Measurements from ENCODE around the gene LPCAT3. TPM values are rescaled to one million over a fixed set of nuclear protein-coding genes. Genes with fewer than 3 reads are reported as not detected.
A peak's percentile ranks its signal among the peaks of the same experiment; 100 is the strongest.

Gene LPCAT3
- total and polyA plus RNA-seq, 2 of the 13 experiments (the other 11 are each of a cell fraction or from before 2014, with no cell fraction given): 44.5 to 64.3 TPM

DNA sequence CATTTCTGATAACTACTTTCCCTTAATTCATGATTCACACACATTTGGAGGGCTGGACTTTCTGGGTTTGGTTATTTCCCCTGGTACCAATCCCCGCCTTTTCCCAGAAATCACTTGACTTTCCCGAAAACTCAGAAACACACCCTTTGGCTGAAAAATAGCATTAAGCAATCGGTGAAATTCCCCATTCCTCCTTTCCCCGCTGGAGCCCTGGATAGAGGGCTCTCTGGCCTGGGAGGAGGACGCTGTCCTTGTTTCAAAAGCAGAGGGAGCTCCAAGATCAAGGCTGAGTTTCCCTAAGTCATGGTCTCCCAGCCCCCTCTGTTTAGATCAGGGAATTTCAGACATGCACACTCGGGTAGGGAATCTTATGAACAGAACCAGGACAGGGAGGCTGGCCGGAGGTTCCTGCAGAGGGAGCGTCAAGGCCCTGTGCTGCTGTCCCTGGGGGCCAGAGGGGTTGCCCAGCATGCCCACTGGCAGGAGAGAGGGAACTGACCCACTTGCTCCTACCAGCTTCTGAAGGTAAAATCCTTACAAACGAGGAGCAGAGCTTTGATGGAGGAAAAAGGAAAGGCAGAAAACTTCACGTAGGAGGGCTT is 42.2 kb upstream of the LPCAT3 start, which contains the start of gene C1S (continued):
- TF ChIP-seq, protein P1, sequence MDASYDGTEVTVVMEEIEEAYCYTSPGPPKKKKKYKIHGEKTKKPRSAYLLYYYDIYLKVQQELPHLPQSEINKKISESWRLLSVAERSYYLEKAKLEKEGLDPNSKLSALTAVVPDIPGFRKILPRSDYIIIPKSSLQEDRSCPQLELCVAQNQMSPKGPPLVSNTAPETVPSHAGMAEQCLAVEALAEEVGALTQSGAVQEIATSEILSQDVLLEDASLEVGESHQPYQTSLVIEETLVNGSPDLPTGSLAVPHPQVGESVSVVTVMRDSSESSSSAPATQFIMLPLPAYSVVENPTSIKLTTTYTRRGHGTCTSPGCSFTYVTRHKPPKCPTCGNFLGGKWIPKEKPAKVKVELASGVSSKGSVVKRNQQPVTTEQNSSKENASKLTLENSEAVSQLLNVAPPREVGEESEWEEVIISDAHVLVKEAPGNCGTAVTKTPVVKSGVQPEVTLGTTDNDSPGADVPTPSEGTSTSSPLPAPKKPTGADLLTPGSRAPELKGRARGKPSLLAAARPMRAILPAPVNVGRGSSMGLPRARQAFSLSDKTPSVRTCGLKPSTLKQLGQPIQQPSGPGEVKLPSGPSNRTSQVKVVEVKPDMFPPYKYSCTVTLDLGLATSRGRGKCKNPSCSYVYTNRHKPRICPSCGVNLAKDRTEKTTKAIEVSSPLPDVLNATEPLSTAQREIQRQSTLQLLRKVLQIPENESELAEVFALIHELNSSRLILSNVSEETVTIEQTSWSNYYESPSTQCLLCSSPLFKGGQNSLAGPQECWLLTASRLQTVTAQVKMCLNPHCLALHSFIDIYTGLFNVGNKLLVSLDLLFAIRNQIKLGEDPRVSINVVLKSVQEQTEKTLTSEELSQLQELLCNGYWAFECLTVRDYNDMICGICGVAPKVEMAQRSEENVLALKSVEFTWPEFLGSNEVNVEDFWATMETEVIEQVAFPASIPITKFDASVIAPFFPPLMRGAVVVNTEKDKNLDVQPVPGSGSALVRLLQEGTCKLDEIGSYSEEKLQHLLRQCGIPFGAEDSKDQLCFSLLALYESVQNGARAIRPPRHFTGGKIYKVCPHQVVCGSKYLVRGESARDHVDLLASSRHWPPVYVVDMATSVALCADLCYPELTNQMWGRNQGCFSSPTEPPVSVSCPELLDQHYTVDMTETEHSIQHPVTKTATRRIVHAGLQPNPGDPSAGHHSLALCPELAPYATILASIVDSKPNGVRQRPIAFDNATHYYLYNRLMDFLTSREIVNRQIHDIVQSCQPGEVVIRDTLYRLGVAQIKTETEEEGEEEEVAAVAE (CRISPR knock-in tag; IDR thresholded peaks at IDR 0.05; ENCODE audit: borderline replicate concordance): no peak
- TF ChIP-seq ZNF317 (CRISPR knock-in tag; IDR thresholded peaks at IDR 0.05): no peak
- no peak for TF ChIP-seq NPAS2 (CRISPR knock-in tag; IDR thresholded peaks at IDR 0.05; ENCODE audit: borderline replicate concordance)
- TF ChIP-seq IRX3 (CRISPR knock-in tag; IDR thresholded peaks at IDR 0.05; ENCODE audit: borderline replicate concordance, low read depth): no peak
- TF ChIP-seq SRY (CRISPR knock-in tag; IDR thresholded peaks at IDR 0.05): no peak
- no peak for TF ChIP-seq JUND (CRISPR knock-in tag; IDR thresholded peaks at IDR 0.05)
- TF ChIP-seq BCL6 (CRISPR knock-in tag; IDR thresholded peaks at IDR 0.05): peak; percentile 42; the same call in 1 of the 2 replicates
- no peak for TF ChIP-seq SP2 (CRISPR knock-in tag; IDR thresholded peaks at IDR 0.05)
- TF ChIP-seq PAF1 (CRISPR knock-in tag; IDR thresholded peaks at IDR 0.05): no peak
- TF ChIP-seq ZNF644 (CRISPR knock-in tag; IDR thresholded peaks at IDR 0.05; ENCODE audit: low read depth): no peak
- no peak for TF ChIP-seq YEATS4 (CRISPR knock-in tag; IDR thresholded peaks at IDR 0.05; ENCODE audit: borderline replicate concordance)
- TF ChIP-seq ZNF549 (CRISPR knock-in tag; IDR thresholded peaks at IDR 0.05): no peak
- TF ChIP-seq, protein P2, sequence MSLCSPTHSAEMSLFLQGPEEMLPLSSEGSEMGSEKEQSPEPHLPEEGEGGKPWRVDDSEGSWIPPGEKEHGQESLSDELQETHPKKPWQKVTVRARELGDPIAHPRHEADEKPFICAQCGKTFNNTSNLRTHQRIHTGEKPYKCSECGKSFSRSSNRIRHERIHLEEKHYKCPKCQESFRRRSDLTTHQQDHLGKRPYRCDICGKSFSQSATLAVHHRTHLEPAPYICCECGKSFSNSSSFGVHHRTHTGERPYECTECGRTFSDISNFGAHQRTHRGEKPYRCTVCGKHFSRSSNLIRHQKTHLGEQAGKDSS (CRISPR knock-in tag; IDR thresholded peaks at IDR 0.05; ENCODE audit: borderline replicate concordance, low read depth): no peak
- TF ChIP-seq NCOR1 (IDR thresholded peaks at IDR 0.05; ENCODE audit: borderline replicate concordance, low read length): no peak
- TF ChIP-seq, protein P3, sequence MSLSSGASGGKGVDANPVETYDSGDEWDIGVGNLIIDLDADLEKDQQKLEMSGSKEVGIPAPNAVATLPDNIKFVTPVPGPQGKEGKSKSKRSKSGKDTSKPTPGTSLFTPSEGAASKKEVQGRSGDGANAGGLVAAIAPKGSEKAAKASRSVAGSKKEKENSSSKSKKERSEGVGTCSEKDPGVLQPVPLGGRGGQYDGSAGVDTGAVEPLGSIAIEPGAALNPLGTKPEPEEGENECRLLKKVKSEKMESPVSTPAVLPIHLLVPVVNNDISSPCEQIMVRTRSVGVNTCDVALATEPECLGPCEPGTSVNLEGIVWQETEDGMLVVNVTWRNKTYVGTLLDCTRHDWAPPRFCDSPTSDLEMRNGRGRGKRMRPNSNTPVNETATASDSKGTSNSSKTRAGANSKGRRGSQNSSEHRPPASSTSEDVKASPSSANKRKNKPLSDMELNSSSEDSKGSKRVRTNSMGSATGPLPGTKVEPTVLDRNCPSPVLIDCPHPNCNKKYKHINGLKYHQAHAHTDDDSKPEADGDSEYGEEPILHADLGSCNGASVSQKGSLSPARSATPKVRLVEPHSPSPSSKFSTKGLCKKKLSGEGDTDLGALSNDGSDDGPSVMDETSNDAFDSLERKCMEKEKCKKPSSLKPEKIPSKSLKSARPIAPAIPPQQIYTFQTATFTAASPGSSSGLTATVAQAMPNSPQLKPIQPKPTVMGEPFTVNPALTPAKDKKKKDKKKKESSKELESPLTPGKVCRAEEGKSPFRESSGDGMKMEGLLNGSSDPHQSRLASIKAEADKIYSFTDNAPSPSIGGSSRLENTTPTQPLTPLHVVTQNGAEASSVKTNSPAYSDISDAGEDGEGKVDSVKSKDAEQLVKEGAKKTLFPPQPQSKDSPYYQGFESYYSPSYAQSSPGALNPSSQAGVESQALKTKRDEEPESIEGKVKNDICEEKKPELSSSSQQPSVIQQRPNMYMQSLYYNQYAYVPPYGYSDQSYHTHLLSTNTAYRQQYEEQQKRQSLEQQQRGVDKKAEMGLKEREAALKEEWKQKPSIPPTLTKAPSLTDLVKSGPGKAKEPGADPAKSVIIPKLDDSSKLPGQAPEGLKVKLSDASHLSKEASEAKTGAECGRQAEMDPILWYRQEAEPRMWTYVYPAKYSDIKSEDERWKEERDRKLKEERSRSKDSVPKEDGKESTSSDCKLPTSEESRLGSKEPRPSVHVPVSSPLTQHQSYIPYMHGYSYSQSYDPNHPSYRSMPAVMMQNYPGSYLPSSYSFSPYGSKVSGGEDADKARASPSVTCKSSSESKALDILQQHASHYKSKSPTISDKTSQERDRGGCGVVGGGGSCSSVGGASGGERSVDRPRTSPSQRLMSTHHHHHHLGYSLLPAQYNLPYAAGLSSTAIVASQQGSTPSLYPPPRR (CRISPR knock-in tag; IDR thresholded peaks at IDR 0.05; ENCODE audit: borderline replicate concordance): 0 out of 2 replicates have a peak, but pooled peaks have one; percentile 17
- TF ChIP-seq, protein P4, sequence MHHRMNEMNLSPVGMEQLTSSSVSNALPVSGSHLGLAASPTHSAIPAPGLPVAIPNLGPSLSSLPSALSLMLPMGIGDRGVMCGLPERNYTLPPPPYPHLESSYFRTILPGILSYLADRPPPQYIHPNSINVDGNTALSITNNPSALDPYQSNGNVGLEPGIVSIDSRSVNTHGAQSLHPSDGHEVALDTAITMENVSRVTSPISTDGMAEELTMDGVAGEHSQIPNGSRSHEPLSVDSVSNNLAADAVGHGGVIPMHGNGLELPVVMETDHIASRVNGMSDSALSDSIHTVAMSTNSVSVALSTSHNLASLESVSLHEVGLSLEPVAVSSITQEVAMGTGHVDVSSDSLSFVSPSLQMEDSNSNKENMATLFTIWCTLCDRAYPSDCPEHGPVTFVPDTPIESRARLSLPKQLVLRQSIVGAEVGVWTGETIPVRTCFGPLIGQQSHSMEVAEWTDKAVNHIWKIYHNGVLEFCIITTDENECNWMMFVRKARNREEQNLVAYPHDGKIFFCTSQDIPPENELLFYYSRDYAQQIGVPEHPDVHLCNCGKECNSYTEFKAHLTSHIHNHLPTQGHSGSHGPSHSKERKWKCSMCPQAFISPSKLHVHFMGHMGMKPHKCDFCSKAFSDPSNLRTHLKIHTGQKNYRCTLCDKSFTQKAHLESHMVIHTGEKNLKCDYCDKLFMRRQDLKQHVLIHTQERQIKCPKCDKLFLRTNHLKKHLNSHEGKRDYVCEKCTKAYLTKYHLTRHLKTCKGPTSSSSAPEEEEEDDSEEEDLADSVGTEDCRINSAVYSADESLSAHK (CRISPR knock-in tag; IDR thresholded peaks at IDR 0.05; ENCODE audit: borderline replicate concordance): no peak
- TF ChIP-seq FOSL1 (CRISPR knock-in tag; IDR thresholded peaks at IDR 0.05; ENCODE audit: borderline replicate concordance): no peak

All from HepG2 (cell line).